NCI-H2107 treated with DMSO at 0.1 percent for 48 hours (cell line): ENCODE results near the gene GNAQ.
"Not testable (repeated sequence)": the region's sequence is repeated elsewhere in the genome, so short reads cannot be mapped to it uniquely, and the experiment has no call there.

Experiments
- DNase-seq: peaks from one replicate; lab custom pipeline; 2025; ENCODE audit not compliant: unreplicated experiment; lab: John Stamatoyannopoulos, UW

Gene GNAQ

DNA sequence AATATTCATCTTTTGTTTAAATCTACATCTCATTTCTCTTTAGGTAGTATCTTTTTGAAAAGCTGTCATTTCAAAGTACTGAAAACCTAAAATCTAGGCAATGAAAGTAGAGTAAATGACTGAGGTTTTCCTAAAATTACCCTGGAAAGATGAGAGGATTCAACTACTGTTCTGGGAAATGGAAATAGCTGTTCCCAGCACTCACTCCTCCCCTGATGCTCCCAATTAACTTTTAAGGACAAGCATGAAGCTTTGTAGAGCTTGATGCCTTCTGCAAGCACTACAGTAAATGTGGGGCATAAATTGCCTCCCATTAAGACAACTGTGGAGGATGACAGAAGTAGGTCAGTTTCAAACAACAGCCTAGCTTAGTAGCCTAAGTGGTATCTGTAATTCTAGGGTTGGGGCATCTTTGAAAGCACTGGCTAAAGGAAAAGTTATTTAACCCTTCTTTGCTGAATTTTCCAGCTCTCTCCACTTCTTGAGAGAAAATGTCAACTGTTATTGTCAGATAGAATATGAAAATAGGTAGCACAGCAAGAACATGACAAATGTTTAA is 283.3 kb downstream of the GNAQ start:
- no peak for DNase-seq

DNA sequence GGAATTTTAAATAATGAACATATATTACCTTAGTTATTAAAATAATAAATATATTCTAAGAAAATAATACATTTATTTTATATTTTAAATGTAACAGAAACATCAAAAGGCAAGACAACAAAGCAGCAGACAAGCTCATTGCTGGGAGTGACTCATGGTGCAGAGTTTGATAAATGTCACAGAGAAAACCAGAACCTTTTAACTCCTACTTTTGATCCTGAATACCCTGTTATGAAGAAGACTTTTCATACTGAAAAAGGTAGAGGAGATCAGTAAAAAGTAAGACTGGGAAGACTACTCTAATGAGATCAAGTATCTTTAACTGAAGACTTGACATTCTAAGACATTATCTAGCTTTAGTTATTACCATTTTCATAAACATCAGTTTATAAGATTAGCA is 284.4 kb downstream of the GNAQ start:
- no peak for DNase-seq

DNA sequence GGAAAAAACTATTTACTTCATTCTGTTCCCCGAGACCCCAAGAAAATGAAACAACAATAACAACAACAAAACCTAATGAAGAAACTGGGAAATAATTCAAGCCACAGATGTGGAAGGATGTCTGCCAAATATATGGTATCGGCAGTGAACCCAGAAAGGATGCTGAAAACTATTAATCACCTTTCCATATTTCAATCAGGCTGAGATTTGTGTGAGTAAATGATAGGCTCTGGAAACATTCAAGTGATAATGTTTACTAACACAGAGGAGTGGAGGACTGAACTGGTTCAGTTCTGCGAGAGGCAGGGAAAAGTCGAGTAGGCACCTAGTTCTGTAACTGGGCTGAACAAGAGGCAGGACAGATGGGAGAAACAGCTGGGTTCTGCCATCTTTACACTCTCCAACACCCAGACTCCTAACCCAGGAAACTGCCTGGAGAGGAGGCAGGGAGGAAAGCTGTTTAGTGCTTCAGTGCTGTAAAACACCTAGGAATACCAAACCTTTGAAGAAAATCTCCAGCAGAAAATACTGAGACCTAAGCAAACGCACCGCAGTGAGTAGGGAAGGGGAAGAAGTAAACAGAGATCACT is 286.7 kb downstream of the GNAQ start:
- no peak for DNase-seq

DNA sequence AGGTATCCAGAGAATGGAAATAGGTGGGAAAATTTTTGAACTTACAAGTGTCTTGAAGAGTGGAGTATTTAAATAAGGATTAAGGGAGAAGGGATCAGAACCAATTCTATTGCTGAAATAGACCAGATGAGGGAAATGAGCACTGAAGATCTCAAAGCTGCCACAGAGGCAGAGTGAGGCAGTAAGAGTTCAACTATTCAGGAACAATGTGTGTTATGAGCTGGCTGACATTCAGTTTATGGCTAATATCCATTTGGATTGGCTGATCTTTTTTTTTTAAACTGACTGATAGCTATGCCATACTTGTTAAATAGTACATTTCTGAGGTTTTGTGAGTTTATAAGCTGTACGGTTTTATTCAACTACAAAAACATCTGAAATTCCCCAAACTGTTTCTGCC is 288.2 kb downstream of the GNAQ start:
- no peak for DNase-seq

DNA sequence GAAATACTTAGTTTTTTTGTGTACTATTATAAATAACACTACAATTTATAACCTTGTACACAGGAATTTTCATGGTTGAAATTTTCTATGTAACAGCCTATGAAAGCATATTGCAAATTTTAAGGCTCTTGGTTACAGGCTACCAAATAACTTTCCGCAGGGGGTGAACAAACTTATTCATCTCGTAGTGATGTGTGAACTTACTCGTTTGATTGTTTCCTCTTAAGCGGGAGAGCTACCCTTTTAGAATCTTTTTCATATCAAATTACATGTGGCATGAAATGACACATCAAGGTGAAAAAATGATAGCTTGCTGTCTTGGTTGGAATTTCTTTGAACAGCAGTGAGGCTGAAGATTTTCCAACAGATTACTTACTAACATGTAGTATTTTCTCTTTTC is 292.7 kb downstream of the GNAQ start:
- DNase-seq = no peak

DNA sequence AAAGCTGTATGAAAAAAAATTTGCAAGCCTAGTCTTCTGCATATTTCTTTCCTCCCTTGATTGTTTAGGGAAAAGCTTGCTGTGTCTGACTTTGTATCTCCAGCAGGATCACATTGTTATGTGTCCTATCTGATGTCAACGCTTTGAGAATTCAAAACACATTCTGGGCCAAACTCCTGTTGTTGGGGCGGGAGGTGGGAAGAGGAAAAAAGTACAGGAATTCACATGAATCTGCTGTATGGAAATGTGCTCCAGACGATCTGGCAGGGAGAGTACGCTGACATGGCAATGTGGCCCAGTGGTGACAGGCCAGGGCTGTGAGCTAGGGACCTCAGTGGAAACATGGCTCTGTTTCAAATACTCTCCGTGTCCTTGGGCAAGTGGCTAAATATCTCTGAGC is 296.1 kb downstream of the GNAQ start:
- no peak for DNase-seq

DNA sequence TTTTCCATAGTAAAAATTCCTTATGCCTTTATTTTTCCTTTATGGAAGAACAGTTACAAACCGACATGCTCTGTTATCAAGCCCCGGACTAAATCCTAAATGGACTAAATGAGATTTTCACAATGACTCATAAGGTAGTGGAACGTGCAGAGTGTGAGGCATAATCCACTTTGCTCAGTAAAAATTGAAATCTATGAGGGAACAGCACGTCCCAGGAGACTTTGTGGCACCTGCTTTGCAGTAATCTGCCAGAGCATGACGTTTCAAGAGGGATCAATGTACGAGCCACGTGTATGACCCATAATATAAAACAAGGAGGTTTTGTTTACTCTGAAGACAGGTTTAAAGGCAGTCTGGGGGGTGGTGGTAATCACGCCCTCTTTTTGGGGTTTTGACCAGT is 299.7 kb downstream of the GNAQ start:
- DNase-seq = peak; percentile 95

DNA sequence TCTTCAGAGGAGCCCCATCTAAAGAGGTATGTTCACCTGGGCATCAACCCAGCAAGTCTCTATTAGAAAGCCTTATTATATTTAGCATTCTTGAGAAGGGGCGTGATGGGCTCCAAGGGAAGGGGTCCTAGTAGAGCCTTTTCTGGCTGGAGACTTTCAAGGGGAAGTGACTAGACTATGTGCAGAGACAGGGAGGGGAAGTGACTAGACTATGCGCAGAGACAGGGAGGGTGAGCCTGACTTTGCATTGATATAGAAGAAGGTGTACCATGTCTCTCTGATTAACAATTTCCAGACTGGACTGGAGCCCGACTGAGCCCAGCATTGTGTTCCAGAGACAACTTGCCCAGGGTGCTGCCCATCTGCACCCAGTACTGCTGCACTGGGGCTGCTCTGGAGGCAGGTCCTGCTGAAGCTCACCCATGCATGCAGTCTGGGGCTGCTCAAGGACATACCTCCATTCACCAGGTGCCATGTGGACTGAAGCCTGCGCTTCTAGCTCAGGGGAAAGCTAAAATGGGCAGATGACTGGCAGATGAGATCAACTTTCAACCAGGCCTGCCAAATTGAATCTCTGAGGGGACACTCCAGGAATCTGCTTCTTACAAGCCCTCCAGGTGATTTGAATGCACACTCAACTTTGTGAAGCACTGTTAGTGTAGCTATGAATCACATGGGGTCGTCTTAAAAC is 300.5 kb downstream of the GNAQ start:
- peak; percentile 35 for DNase-seq

DNA sequence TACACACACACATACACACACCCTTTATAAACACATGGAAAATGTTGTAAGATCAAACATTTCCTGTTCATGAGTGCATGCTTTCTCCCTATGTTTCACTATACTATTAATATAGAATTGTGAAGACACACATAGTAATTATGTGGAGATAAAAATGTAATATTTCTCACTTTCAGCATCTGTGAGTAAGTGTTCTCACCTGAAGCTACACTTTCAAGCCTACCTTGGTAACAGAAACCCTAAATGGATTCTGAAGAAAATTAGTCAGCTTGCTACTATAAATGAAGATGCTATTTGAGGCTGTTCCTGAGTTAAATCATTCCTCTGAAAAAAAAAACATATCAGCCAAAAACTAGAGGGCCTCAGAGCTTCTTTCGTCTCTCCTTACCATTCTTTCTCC is 302.4 kb downstream of the GNAQ start:
- no peak for DNase-seq

DNA sequence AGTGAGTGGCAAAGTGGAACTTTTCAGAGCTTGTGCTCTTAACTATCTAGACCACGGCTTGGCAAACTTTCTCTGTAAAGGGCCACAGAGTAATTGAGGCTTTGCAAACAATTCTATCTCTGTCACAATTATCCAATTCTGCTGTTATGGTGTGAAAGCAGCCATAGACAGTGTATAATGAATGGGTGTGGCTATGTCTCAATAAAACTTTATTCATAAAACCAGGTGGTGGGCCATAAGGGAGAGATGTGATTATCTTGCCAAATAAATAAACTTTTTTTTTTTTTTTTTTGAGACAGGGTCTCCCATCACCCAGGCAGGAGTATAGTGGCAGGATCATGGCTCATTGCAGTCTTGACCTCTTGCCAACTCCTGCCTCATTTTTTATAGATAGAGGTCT is 304.8 kb downstream of the GNAQ start:
- DNase-seq = no peak

DNA sequence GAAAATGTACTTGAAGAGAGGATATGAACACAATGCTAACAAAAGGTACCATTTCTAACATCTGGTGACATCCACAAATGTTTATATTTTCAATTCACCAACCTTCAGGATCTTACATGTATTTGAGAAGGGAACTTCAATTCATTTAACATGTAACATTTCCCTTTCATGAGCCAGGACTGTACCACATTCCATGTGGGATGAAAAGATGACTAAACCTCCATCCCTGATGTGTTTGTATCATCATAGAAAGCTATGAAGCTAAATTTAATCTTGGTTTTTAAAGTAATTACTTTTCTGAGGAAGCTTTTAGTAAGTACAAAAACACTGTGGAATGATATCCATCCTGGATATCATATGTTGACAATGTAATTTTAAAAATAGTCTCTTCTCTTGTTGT is 305.3 kb downstream of the GNAQ start:
- no peak for DNase-seq

DNA sequence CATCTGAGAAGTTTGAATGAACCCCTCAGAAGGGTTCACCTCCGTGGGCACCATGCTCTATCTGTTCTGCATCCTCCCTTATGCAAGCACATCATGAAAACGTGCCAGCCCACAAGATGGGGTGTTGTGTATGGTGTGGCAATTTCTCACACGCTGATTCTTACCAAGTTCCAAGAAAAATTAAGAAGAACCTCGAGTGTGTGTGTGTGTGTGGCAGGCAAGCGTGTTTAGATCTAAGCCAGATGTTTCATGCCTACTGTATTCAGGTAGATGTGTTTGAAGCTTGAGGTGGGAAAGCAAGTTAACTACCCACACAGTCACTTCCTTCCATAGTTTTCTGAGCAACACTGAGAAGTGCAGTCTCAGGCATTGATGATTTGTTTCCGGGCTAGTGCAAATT is 305.8 kb downstream of the GNAQ start:
- no peak for DNase-seq

DNA sequence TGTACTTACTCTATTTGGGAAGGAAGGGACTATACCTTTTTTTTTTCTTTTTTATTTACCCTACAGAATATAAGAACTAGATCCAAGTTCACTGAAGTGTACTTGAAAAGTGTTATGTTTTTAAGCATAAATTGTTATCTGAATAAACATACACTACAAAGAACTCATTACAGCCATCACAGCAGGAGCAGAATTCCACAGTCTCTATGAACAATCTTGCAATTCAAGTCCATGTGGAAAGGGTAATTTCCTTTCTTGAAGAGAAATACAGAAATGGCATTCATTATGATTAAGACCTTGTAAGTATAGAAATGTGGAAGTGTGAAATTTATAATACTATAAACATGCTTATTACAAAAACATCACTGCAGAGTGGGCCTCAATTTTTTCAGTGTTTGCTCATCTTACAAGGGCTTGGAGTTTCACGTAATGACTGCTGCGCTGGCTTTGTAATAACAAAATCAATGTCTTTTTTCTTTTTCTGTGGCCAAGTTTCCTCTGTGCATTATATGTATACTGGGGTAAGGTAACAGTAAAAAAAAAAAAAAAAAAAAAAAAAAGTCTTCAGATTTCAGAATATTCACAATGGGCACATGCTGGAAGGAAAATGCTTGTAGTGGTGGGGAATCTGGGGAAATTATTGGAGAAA is 306.4 kb downstream of the GNAQ start:
- DNase-seq = no peak

DNA sequence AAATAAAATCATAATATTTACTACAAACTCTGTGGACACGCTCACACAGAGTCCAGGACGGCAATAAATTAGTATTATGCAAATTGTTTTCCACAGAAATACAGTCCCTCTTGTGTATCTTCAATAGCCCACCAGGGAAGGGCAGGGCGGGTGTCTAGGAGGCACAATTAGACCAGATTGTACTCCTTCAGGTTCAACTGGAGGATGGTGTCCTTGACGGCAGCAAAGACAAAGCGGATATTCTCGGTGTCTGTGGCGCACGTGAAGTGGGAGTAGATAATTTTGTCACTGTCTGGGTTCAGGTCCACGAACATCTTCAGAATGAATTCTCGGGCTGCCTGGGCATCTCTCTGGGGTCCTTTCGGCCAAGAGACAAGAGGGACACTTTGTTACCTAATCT is 310.5 kb downstream of the GNAQ start:
- DNase-seq = not testable (repeated sequence)

DNA sequence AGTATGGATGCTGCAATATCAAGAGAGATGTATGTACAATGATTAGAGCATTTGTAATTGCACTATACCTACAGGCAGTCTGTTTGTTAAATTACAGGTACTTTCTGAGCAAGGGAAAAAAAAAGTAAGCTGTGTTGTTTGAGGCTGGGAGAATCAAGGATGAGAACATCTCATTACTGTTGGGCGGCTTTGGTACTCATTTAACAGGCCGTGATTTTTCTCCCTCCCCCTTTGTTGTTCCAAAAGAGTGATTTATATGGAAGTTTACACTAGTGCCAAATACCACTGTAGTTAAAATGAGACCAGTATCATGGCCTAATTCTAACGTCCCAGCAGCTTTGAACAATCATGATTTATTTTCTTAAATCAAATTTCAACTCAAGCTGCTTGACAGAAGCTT is 312.3 kb downstream of the GNAQ start:
- no peak for DNase-seq

DNA sequence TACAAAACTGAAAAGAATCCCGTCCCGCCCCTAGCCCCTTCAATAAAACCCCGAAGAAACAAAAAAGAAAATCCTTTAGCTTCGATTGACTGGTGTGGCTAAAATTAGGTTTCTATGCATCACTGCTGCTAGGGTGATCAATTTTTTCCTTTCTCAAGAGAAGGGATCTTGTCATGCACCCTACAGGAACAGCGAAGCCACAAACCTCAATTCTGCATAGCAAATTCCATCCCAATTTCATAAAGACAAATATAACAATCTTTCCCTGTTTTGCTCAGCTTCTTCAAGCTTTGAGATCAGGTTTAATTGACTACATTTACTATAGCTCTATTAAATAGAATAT is 313.3 kb downstream of the GNAQ start:
- not testable (repeated sequence) for DNase-seq

DNA sequence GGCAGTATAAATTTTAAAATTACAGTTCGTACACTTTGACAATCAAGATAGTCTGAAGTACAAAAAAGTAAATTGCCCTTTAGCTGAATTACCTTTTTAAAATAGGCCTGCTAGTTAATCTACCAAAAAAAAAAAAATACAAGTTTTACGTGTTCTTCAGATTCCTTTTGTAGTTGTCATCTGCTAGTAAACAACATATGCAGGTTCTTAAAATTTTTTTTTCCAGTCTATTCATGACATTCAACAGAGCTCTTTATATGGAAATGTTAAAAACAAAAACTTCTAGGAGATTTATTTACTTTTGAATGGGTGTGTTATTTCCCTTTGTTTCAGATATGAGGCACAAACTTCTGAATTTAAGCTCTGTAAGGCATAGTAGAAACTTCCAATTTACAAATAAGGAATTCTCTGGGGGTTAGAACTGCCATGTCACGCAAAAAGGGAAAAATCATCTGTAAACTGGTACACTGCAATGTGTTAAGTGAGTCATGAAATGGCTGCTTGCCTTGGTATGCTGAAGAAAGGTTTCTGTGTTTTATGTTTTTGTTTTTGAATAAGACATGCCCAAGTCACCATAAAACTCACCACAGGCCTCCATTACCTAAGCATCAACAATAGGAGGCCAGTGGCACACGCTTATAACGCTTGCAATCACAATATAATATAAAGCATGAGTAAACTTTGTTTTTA is 313.9 kb downstream of the GNAQ start:
- not testable (repeated sequence) for DNase-seq

DNA sequence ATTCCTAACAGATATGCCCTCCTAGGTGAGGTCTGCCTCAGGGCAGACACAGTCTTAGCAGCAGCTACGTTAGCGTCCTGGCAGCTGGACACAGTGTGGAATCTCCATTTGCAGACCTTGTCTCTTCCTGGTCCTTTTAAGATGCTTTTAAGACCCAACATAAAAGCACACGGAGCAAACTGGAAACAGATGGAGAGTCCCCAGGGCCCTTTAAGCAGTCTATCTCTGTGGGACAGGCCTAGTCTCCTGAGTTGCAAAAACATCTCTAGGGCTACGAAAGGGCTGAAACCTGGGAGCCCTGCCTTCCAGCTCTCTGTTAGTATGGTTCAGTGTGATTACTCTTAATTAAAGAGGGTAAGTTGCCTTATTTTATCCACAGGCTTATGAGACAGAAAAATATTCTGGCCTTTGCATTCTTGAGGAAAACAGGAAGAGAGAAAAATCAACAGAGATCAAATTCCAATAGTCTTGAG is 317.5 kb downstream of the GNAQ start:
- DNase-seq = no peak

DNA sequence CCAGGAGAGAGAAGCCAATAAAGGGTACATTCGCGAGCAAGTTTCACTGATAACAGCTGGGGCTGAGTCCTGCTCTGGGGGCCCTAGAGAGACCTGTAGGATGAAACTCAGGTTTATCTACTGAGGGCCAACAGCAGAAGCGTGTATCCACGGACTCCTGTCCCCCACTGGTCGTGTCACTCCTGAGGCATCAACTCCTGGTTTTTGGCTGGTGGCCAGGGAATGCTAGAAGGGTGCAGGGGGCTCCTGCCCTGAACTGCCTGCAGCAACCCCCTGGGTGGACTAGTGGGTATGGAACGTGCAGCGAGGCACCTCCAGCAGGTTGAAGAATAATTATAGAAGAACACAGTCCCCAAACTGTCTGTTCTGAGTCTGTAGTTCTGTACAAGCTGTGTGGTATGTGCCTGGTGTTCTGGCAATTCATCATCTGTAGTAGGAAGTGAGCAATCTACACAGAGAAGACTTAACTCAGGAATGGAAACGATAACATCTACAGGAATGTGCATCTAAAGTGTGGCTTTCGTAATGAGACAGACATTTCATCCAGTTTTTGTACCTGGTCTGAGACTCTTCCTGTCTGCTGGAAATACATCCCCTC is 319.0 kb downstream of the GNAQ start:
- no peak for DNase-seq

DNA sequence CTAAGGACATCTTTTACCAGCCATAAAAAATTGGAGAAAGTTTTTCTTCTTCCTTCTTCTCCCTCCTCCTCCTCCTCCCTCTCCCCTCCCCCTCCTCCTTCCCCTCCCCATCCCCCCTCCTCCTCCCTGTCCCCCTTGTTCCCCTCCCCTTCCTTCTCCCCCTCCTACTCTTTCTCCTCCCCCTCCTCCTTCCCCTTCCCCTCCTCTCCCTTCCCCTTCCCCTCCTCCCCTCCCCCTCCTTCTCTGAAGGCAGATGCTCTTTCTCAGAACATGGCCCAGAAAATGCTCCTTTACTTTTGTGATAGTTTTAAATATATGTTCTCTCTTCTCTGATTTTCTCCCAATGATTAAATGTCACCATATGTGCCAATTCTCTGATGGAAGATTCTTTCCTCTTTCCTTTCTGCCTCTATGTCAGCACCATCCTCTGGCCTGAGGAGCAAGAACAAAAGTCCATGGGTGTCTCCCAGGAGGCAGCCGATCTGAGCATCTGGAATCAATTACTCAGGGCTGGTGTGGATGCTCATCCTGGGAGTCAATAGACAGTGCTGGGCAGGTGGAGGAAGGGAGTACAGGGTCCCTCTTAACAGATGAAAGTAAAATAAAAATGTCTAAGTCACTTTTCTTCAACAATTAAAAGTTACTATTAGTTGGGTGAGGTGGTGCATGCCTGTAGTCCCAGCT is 320.5 kb downstream of the GNAQ start:
- DNase-seq = no peak

DNA sequence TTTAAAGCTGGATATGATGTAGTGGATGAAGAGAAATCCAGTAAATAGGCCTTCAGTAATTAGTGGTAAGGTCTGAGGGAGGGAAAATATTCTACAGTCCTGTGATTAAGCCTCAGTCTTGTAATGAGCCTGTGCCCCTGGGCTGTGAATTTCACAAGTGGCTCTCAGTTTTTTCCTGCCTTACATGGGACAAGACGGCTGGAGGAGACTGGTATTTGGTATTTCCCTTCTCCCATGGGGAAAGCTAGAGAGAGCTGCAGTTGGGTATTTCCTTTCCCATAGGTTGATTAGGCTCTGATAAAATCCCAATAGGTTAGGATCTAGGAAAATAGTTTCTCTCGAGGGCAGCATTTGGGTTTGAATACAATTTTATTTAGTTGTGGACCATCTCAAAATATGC is 321.3 kb downstream of the GNAQ start:
- DNase-seq = no peak
